T-cell (primary cell): Measurements from ENCODE around the gene BHLHA9. TPM values are rescaled to one million over a fixed set of nuclear protein-coding genes. Genes with fewer than 3 reads are reported as not detected.

Experiments used
- ATAC-seq, 4 experiments: fragments of 200-7000 bp in 3 of 4; fragments of 150-1000 bp in 1 of 4; cut with Tn5 transposase; replicated peaks in 1 of 4; 1 replicate in 3 of 4; 2 replicates in 1 of 4; pipeline ENCODE4 v1.10.0; 2021; ENCODE audit warnings: moderate library complexity in 3 of 4, mild to moderate bottlenecking in 2 of 4, moderate number of reproducible peaks in 1 of 4
- CTCF ChIA-PET, 2 donors: fragments of 300-600 bp; sonication (Branson Sonifier 250); formaldehyde crosslinking; loops; one replicate each; lab custom pipeline; 2022; ENCODE audit warnings: antibody characterized with exemption in 2 of 2; lab: Charles Lee
- POLR2A ChIA-PET, 2 donors: fragments of 300-600 bp; sonication (Branson Sonifier 250); formaldehyde crosslinking; loops; one replicate each; lab custom pipeline; 2022; ENCODE audit warnings: antibody characterized with exemption in 2 of 2; lab: Charles Lee
- DNase-seq, 35 experiments: peaks; one replicate each; pipeline versions ENCODE4 v3.0.0 to v3.0.0-alpha.2; 2013 to 2023
- H3K27ac ChIP-seq: one replicate; pipeline ENCODE4 v1.5.1; 2013; ENCODE audit warnings: low read length
- H3K27me3 ChIP-seq, 2 experiments: replicated peaks in 1 of 2; 1 replicate in 1 of 2; 2 replicates in 1 of 2; pipeline versions ENCODE4 v1.6.1 to v1.7.0; 2013; ENCODE audit warnings: low read length in 1 of 2, mixed read lengths in 1 of 2; ENCODE audit not compliant: control insufficient read depth in 2 of 2, insufficient read depth in 2 of 2; ENCODE audit errors: extremely low read depth in 1 of 2
- H3K36me3 ChIP-seq, 2 donors: 1 replicate in 1 of 2; 2 replicates in 1 of 2; pipeline versions ENCODE4 v1.6.1 to v1.7.0; 2013; ENCODE audit warnings: low read length in 1 of 2; ENCODE audit not compliant: control insufficient read depth in 2 of 2, insufficient read depth in 1 of 2; ENCODE audit errors: extremely low read depth in 1 of 2
- H3K4me1 ChIP-seq, 2 experiments: 1 replicate in 1 of 2; 2 replicates in 1 of 2; pipeline versions ENCODE4 v1.6.1 to v1.7.0; 2013; ENCODE audit warnings: low read length in 2 of 2, mixed read lengths in 1 of 2; ENCODE audit not compliant: insufficient read depth in 2 of 2, control insufficient read depth in 1 of 2; ENCODE audit errors: extremely low read depth in 1 of 2
- H3K4me3 ChIP-seq, 2 donors: 1 replicate in 1 of 2; 2 replicates in 1 of 2; pipeline versions ENCODE4 v1.5.1 to v1.7.0; 2013; ENCODE audit warnings: mild to moderate bottlenecking in 2 of 2, low read length in 1 of 2, moderate library complexity in 1 of 2; ENCODE audit not compliant: control insufficient read depth in 1 of 2; ENCODE audit errors: extremely low read depth in 1 of 2
- H3K9me3 ChIP-seq: 2 replicates; pipeline ENCODE4 v1.7.0; 2013
- H3K27ac Mint-ChIP-seq, 2 donors: one replicate each; pipeline ENCODE4 v1.8.0; 2020 to 2021; ENCODE audit warnings: mild to moderate bottlenecking in 2 of 2, mixed read lengths in 2 of 2
- H3K27me3 Mint-ChIP-seq, 2 donors: one replicate each; pipeline ENCODE4 v1.8.0; 2021 to 2022; ENCODE audit warnings: mixed read lengths in 2 of 2
- H3K36me3 Mint-ChIP-seq: one replicate; pipeline ENCODE4 v1.8.0; 2021; ENCODE audit warnings: mixed read lengths
- H3K4me1 Mint-ChIP-seq, 3 donors: one replicate each; pipeline ENCODE4 v1.8.0; 2020 to 2022; ENCODE audit warnings: mixed read lengths in 3 of 3, mild to moderate bottlenecking in 1 of 3
- H3K4me3 Mint-ChIP-seq, 3 donors: one replicate each; pipeline ENCODE4 v1.8.0; 2020 to 2022; ENCODE audit warnings: mild to moderate bottlenecking in 3 of 3, mixed read lengths in 3 of 3, moderate library complexity in 3 of 3
- H3K9me3 Mint-ChIP-seq, 3 donors: one replicate each; pipeline ENCODE4 v1.8.0; 2020 to 2022; ENCODE audit warnings: mixed read lengths in 3 of 3
- WGBS: methylation state at CpG from one replicate; pipeline ENCODE4 v1.1.5; 2013; ENCODE audit warnings: missing lambda C conversion rate; ENCODE audit not compliant: insufficient coverage; 5-methylcytosine and 5-hydroxymethylcytosine counted together
- total RNA-seq, 35 experiments: library from RNA in 6 of 35; stranded (reverse) in 6 of 35; fragments of 120-200 nt in 1 of 35; gene quantifications; one replicate each; pipeline versions ENCODE4 v1.2.1 to v1.2.4 and lab custom pipeline; 2013 to 2026

Gene BHLHA9
- total RNA-seq, 5 donors from 2014 or later (not counting 1 experiment from before 2014, with no cell fraction given), result not detected

DNA sequence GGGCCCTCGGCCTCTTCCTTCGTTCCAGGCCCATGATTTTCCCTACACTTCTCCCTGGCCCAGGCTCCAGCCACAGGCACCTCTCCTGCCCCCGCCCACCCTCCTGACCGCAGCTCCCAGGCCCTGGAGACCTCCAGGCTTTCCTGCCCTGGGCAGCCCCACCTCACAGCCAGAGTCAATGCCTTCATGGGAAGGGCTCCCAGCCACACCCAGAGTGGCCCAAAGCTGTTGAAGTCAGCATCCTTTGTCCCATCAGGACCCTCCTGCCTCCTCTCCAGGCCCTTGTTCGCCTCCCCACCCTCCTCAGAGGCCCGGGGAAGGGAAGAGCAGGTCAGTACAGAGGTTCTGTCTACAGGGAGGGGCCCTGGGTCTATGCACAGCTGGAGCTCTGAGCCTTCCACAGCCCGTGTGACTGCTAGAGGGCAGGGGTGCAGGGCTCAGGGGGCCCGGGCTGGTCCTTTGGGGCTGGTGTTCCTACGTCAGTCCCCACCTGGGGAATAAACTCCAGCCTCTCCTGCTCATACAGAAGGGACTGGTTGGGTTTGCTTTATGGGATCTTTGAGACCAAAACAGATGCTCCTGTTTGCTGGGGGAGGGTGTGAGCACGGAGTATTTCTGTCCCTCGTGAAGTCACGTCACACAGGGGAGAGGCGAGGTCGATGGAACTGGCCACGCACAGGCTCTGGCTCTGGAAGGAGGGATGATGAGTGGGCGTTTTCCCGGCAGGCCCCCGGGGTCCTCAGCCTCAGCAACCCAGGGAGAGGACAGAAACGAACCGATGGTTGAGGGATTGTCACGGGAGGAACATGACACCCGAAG lies 29.5 kb downstream of the BHLHA9 start:
- POLR2A ChIA-PET, result no interaction called here
- DNase-seq, result no peak
- Histone ChIP-seq H3K36me3 (no peaks in the 10 kb centered on the region), H3K27me3 (peaks cover 0 to 76% of the 10 kb centered on the region in 2 experiments), H3K4me1 (peaks cover 36 to 52% of the 10 kb centered on the region in 2 experiments), H3K4me3 (no peak overlapping the region), H3K27ac (no peak overlapping the region), H3K9me3 (no peaks in the 10 kb centered on the region)
- no peaks in the 10 kb centered on the region for H3K9me3 Mint-ChIP-seq
- 91% methylated on average over 12 of the region's 22 CpGs for WGBS
- H3K4me1 Mint-ChIP-seq, result peaks cover 29 to 45% (median 36%) of the 10 kb centered on the region in 3 donors
- H3K27me3 Mint-ChIP-seq, result peaks cover 0 to 12% of the 10 kb centered on the region in 2 donors
- ATAC-seq, result no peak
- CTCF ChIA-PET, result no interaction called here
- no peak overlapping the region for H3K27ac Mint-ChIP-seq
- no peaks in the 10 kb centered on the region for H3K36me3 Mint-ChIP-seq
- no peak overlapping the region for H3K4me3 Mint-ChIP-seq

DNA sequence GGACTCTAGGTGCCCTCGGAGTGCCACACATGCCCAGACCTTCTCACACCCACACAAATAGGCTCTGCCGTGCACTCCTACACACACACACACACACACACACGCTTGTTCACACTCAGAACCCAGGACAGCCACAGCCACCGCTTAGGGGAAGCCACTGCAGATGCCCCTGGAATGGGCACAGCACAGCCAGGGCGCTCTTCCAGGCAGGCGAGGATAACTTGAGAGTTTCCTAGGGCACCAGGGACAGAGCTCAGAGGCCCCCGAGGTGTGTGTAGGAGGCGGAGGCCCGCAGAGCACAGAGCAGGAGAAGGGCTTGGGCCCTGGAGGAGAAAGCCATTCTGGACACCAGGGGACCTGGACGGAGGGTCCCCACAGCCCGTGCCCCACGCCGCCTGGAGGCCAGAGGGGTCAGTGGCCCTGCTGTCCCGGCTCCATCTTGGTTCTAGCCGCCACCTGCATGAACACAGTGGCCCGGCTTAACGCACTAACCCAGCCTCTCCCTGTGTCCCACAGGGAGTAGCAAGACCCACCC lies 30.2 kb downstream of the BHLHA9 start:
- Mint-ChIP-seq H3K4me3 (no peak overlapping the region), H3K27me3 (peaks cover 0 to 12% of the 10 kb centered on the region in 2 donors), H3K4me1 (peaks cover 25 to 38% (median 30%) of the 10 kb centered on the region in 3 donors), H3K36me3 (no peaks in the 10 kb centered on the region), H3K9me3 (no peaks in the 10 kb centered on the region), H3K27ac (no peak overlapping the region)
- Histone ChIP-seq H3K4me3 (no peak overlapping the region), H3K9me3 (no peaks in the 10 kb centered on the region), H3K27ac (no peak overlapping the region), H3K36me3 (no peaks in the 10 kb centered on the region), H3K27me3 (peaks cover 0 to 82% of the 10 kb centered on the region in 2 experiments), H3K4me1 (peaks cover 29 to 45% of the 10 kb centered on the region in 2 experiments)
- DNase-seq (no peak), ATAC-seq (no peak)
- ChIA-PET POLR2A (no interaction called here), CTCF (no interaction called here)
- 92% methylated on average over 9 of the region's 17 CpGs for WGBS

DNA sequence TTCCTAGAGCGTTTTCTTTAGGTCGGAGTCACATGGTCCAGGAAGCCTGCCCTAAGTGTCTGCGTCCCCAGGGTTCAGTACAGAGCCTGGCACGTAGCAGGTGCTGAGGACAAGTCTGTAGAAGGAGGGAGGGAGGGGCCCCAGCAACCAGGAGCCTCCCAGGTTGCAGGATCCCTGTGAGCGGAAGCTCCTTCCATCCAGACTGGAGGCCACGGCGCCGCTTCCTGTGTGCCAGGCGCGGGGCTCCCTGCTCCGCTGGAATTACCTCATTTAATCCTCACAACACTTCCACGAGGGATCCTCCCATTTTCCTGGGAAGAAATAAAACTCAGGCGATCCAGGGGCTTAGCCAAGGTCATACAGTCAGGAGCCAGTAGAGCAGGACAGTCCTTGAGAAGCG lies 31.3 kb downstream of the BHLHA9 start:
- Mint-ChIP-seq H3K9me3 (no peaks in the 10 kb centered on the region), H3K36me3 (no peaks in the 10 kb centered on the region), H3K4me1 (peaks cover 18 to 32% (median 24%) of the 10 kb centered on the region in 3 donors), H3K4me3 (no peak overlapping the region), H3K27ac (no peak overlapping the region), H3K27me3 (peaks cover 9 to 12% of the 10 kb centered on the region in 2 donors)
- H3K27ac ChIP-seq, result no peak overlapping the region
- ATAC-seq (no peak), DNase-seq (no peak)
- H3K9me3 ChIP-seq, result no peaks in the 10 kb centered on the region
- POLR2A ChIA-PET, result no interaction called here
- H3K4me1 ChIP-seq, result peaks cover 24 to 34% of the 10 kb centered on the region in 2 experiments
- H3K36me3 ChIP-seq, result no peaks in the 10 kb centered on the region
- WGBS, result 76% methylated on average over 5 of the region's 14 CpGs
- CTCF ChIA-PET, result interaction anchor here in 1 of 2 donors (1.2 kb wide), 1 partner anchor 14 kb away, joined by 3 read pairs; no protein-coding TSS in a partner anchor
- no peak overlapping the region for H3K4me3 ChIP-seq
- H3K27me3 ChIP-seq, result peaks cover 0 to 88% of the 10 kb centered on the region in 2 experiments

DNA sequence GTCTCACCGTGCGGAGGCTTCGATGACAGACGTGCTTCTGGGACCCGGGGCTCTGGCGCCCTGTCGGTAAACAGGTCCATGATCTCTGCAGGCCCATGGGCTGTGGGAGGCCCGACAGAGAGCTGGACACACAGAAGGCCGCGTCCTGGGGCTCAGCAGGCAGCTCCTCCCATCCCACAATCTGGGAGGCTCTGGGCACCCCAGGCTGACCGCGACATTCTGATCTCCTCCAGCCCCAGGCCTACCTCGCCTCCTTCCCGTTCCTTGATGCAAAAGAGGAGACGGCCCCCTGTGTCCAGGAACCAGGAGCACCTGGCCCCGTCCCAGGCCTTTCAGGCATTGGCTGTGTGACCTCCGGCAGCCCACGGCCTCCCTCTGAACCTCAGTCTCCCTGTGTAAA lies 32.5 kb downstream of the BHLHA9 start:
- CTCF ChIA-PET, result interaction anchor here in 1 of 2 donors (1.2 kb wide), 1 partner anchor 15 kb away, joined by 3 read pairs; no protein-coding TSS in a partner anchor
- no peak overlapping the region for H3K27ac ChIP-seq
- Mint-ChIP-seq H3K4me3 (no peak overlapping the region), H3K4me1 (peaks cover 13 to 20% (median 13%) of the 10 kb centered on the region in 3 donors), H3K36me3 (no peaks in the 10 kb centered on the region), H3K27ac (no peak overlapping the region), H3K27me3 (peaks cover 13 to 15% of the 10 kb centered on the region in 2 donors), H3K9me3 (no peaks in the 10 kb centered on the region)
- peaks cover 19 to 22% of the 10 kb centered on the region in 2 experiments for H3K4me1 ChIP-seq
- H3K4me3 ChIP-seq, result no peak overlapping the region
- DNase-seq, result no peak
- peaks cover 0 to 81% of the 10 kb centered on the region in 2 experiments for H3K27me3 ChIP-seq
- no peaks in the 10 kb centered on the region for H3K9me3 ChIP-seq
- WGBS, result 86% methylated on average over 12 of the region's 18 CpGs
- POLR2A ChIA-PET, result no interaction called here
- no peaks in the 10 kb centered on the region for H3K36me3 ChIP-seq
- ATAC-seq, result no peak

DNA sequence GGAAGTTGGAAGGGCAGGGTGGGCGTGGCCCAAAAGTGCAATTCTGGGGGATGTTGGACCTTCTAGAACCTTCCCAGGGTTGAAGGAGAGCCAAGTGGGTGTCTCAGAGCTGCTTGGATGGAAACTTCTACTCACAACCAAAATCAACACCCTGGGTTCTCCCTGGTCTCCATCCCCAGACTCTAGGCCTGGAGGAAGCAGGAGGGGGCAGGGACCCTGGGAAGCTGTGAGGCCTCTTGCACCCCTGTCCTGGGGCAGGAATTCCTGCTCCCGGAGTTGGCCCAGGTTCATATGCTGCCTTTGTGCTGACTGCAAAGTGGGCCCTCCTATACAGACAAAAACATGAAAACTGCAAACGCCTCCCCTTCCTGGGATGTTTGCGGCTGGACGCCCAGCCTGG lies 34.3 kb downstream of the BHLHA9 start:
- DNase-seq, result no peak
- H3K27ac Mint-ChIP-seq, result no peak overlapping the region
- peaks cover 0 to 5% (median 0%) of the 10 kb centered on the region in 3 donors for H3K4me1 Mint-ChIP-seq
- H3K4me3 Mint-ChIP-seq, result no peak overlapping the region
- H3K4me1 ChIP-seq, result peaks cover 3 to 5% of the 10 kb centered on the region in 2 experiments
- no peaks in the 10 kb centered on the region for H3K36me3 ChIP-seq
- H3K27me3 ChIP-seq, result peaks cover 0 to 63% of the 10 kb centered on the region in 2 experiments
- WGBS, result 100% methylated on average over 1 of the region's 5 CpGs
- H3K36me3 Mint-ChIP-seq, result no peaks in the 10 kb centered on the region
- H3K27ac ChIP-seq, result no peak overlapping the region
- peaks cover 12 to 13% of the 10 kb centered on the region in 2 donors for H3K27me3 Mint-ChIP-seq
- ChIA-PET CTCF (no interaction called here), POLR2A (no interaction called here)
- ATAC-seq, result no peak
- no peak overlapping the region for H3K4me3 ChIP-seq
- H3K9me3 Mint-ChIP-seq, result no peaks in the 10 kb centered on the region
- no peaks in the 10 kb centered on the region for H3K9me3 ChIP-seq

DNA sequence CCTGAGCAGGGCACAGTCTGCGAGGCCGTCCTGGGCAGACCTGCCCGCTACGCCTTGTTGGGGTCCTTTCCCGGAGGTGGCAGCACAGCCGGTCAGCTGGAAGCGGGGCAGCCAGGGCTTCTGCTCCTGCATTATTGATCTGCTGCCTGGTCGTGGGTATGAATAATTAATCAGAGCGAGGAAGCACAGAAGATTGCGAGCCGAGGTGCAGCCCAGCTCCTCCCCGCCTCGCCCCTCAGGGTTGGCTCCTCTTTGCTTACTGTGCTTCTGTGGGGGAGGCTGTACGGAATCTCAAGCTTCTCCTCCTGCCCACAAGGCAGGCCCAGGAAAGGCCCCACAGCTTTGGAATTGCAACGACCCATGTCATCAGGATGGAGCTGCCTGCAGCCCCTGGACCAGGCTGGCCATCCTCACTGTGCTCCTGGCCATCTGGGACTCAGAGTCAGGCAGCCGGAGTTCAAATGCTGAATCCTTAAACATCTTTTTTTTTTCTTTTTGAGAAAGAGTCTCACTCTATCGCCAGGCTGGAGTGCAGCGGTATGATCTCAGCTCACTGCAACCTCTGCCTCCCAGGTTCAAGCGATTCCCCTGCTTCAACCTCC lies 34.8 kb downstream of the BHLHA9 start:
- peaks cover 9 to 13% of the 10 kb centered on the region in 2 donors for H3K27me3 Mint-ChIP-seq
- 88% methylated on average over 15 of the region's 19 CpGs for WGBS
- CTCF ChIA-PET, result no interaction called here

More for the DNA sequence above, 34.8 kb downstream of the BHLHA9 start:
- Mint-ChIP-seq H3K36me3 (no peaks in the 10 kb centered on the region), H3K27ac (no peak overlapping the region), H3K9me3 (no peaks in the 10 kb centered on the region), H3K4me3 (no peak overlapping the region), H3K4me1 (peaks cover 0 to 3% (median 0%) of the 10 kb centered on the region in 3 donors)
- peaks cover 0 to 58% of the 10 kb centered on the region in 2 experiments for H3K27me3 ChIP-seq
- ATAC-seq, result no peak
- H3K27ac ChIP-seq, result no peak overlapping the region
- no peaks in the 10 kb centered on the region for H3K9me3 ChIP-seq
- peaks cover 0 to 3% of the 10 kb centered on the region in 2 experiments for H3K4me1 ChIP-seq
- H3K36me3 ChIP-seq, result no peaks in the 10 kb centered on the region
- no peak for DNase-seq
- POLR2A ChIA-PET, result no interaction called here
- H3K4me3 ChIP-seq, result no peak overlapping the region
